SU-DHL-6 (cell line): Measurements from ENCODE around the gene CEP95.

Experiments used
- EZH2phosphoT487 ChIP-seq: fragments of 200-600 bp; sonication (generic), shearing (Covaris generic); conservative IDR thresholded peaks from 2 replicates; pipeline ENCODE4 v1.6.1; 2018; ENCODE audit warnings: mild to moderate bottlenecking, antibody characterized with exemption, low read length, moderate library complexity, mixed read lengths
- TF ChIP-seq, protein P1 (sequence below): fragments of 200-600 bp; sonication (generic); IDR thresholded peaks from one replicate; pipeline ENCODE4 v1.5.1; 2017; ENCODE audit warnings: antibody characterized with exemption, mild to moderate bottlenecking, low read length, moderate library complexity; ENCODE audit not compliant: insufficient read depth, poor library complexity, severe bottlenecking

DNA sequence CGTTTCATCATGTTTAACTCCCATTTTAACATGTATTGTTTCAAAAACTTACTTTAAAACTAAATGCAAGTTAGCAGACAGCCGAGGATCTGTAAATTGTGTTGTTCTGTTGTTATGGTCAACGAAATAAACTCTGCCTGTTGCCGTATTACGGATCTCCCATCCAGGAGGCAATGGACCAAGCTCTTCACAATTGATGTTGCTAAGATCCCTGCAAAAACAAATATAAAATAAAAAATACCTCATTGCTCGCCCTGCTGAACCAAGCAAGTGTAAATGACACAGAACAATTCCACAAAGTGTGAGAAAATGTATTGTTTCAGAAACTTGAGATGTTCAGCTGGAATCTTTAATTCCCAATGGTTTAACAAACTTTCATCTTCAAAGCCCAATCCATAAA is 65.0 kb downstream of the CEP95 start:
- TF ChIP-seq, protein P1, sequence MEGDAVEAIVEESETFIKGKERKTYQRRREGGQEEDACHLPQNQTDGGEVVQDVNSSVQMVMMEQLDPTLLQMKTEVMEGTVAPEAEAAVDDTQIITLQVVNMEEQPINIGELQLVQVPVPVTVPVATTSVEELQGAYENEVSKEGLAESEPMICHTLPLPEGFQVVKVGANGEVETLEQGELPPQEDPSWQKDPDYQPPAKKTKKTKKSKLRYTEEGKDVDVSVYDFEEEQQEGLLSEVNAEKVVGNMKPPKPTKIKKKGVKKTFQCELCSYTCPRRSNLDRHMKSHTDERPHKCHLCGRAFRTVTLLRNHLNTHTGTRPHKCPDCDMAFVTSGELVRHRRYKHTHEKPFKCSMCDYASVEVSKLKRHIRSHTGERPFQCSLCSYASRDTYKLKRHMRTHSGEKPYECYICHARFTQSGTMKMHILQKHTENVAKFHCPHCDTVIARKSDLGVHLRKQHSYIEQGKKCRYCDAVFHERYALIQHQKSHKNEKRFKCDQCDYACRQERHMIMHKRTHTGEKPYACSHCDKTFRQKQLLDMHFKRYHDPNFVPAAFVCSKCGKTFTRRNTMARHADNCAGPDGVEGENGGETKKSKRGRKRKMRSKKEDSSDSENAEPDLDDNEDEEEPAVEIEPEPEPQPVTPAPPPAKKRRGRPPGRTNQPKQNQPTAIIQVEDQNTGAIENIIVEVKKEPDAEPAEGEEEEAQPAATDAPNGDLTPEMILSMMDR = no peak
- TF ChIP-seq EZH2phosphoT487 = no peak
